NCI-H146 (cell line): ENCODE measurements around the gene EFCAB6.
A peak's percentile ranks its signal among the peaks of the same experiment; 100 is the strongest.

Source experiments
- DNase-seq: peaks from one replicate; lab custom pipeline; 2025; lab: John Stamatoyannopoulos, UW

Gene EFCAB6

DNA sequence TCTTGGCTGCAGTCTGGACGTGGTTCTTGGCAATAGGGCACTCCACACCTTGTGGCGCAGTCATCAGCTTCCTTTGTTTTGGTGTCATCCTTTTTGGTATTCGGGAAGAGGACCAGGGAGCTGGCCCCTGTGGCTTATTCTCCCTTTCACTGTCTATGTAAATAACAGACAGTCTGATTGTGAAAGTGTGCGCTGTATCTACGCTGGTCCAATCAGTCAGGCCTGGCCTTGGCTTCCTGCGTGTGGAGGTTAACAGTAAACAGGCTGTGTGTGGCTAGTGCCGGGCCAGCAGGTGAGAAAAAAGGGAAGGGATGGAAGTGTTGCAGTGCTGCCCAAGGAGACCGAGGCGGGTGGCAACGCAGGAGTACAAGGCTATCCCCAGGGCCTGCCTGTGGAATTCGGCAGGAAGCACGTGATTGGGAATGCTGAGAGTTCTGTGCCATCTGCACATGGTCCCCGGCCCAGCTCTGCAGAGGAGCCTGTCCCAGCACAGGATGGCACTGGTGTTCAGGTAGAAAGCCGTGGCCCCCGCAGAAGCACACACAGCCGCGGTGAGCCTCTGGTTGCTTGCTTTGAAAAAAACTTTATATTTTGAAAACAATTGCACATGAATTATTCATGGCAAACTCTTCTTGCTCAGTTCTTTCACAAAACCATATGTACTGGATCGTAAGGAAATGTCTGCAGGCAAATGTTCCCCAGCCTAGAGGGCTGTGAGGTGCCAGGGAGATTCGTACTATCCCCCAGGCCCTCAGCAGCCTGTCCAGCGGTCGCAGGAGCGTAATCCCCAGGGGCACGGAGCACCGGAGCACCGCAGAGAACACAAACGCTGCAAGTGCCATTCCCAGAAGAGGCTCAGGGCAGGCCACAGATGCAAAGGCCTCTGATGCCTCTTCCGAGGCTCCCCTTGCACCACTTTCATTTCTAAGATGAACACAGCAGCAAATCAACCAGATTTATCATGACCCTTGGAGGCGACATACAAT, 174.5 kb downstream of the EFCAB6 start:
- DNase-seq, result no peak

GRCh38 chr22:43636086-43636485, 176.0 kb downstream of the EFCAB6 start:
- no peak for DNase-seq

DNA sequence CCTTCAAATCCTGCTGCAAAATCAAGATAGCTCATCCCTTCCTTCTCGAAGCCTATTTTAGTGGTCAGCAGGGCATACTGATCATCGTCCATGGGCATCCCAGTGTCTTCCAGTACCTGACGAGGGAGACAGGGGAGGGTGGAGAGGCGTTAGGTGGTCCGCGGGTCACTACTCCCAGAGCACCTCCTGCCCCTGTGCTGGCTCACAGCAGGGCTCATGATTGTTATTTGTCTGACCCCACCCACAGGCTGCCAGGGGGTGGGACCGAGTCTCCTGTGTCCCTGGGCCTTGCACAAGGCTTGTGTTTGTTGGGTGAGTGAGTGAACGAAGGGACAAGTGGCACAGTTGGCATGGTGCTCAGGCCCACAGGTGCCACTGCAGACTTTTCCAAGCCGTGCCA, 177.0 kb downstream of the EFCAB6 start:
- no peak for DNase-seq

DNA sequence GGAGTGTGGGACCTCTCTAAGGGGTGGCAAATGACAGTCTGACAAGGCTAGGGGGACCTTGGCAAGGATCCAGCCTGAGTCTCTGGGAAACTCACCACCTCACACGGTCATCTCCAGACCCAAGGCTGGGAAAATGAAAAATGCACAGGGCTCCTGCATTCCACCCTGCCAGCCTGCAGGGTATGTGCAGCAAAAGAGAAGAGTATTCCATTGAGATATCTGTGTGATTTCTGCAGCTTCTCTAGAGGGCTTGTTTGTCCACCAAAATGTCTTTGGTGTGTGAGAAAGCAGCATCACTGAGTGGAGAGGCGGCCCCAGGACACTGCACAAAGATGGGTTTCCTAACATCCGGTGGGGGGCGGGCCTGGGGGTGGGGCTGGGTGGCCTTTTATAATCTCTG, 177.8 kb downstream of the EFCAB6 start:
- DNase-seq, result no peak

DNA sequence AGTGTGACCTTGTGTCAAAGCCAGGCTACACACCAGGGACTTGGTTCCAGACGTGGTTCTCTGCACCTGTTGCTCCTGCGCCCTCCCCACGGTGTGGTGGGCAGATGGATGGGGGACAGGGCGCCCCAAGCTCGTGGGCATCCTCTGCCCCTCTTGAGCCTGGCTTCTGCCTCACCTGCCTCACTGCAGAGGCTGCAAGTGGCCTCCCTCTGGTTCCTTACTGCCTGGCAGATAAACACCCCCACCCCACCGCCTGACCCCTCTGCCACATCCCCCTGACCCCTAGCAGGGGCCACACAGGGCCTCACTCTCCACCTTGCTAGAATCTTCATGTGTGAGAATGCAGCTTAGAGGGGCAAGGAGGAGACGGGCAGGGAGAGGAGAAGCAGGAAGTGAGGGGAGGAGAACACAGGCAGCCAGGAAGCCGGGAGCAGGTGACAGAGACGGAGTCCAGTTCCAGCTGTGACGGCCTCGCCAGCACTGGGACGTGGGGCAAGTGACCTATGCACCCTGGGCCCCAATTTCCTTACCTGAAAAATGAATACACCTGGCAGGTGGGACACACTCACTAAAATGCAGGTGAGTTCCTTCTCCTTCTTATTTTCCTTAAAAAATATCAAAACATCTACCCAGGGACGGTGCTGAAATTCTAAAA, 178.3 kb downstream of the EFCAB6 start:
- DNase-seq, result no peak

- no peak for DNase-seq
Observed at GRCh38 chr22:43631846-43632245, 180.3 kb downstream of the EFCAB6 start.

- DNase-seq, result no peak
Observed at GRCh38 chr22:43631201-43631600, 180.9 kb downstream of the EFCAB6 start.

- DNase-seq, result no peak
Observed at GRCh38 chr22:43630451-43630850, 181.7 kb downstream of the EFCAB6 start.

DNA sequence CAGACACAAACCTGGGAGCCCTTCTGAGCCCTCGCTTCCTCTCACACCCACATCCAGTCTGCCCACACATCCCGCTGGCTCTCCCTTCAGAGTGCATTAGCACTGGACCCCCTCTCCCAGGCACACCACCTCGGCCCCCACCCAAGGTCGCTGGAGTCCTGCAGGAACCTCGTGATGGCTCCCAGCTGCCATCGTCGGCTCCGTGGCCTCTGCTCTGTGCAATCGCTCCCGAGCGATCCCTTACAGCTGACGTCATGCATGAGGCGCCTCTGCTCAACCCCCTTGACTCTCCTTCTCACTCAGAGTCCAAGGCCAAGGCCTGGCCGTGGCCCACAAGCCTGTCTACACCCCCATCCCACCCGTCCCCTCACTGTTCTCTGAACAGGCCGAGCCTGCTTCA, 183.9 kb downstream of the EFCAB6 start:
- no peak for DNase-seq

DNA sequence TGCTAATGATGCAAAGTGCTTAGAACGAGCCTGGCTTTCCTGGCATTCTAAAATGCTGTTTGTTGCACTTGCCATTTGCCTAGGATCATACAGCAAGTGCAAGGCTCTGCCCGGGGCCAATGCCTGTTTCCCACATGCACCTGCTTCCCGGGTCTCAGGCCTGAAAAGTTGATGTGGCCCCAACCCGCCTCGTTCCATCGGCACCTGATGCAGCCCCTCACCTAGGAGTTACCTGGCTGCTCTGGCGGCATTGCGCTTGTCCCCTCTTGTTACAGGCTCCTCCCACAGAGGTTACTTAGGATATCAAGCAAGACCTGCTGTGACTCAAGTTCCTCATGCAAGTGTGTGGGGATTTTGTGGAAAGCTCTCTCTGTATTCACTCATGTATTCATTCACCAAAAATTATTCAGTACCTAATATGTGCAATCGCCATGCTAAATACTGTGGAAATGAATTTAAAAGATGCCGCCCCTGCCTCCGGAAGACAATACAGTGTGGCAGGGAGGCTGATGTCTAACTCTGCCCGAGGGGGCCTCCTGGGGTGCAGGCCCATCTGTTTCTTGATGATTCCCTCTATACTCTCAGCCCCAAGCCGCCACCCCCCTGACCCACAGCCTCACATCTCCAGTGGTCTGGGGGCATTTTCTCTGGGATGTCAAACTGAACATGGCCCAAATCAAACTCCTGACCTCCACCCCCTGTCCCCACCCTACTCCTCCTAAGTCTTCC, 184.5 kb downstream of the EFCAB6 start:
- no peak for DNase-seq

- no peak for DNase-seq
Observed at GRCh38 chr22:43625242-43625641, 186.9 kb downstream of the EFCAB6 start.

- DNase-seq, result no peak
Observed at GRCh38 chr22:43624144-43624998, 187.7 kb downstream of the EFCAB6 start.

DNA sequence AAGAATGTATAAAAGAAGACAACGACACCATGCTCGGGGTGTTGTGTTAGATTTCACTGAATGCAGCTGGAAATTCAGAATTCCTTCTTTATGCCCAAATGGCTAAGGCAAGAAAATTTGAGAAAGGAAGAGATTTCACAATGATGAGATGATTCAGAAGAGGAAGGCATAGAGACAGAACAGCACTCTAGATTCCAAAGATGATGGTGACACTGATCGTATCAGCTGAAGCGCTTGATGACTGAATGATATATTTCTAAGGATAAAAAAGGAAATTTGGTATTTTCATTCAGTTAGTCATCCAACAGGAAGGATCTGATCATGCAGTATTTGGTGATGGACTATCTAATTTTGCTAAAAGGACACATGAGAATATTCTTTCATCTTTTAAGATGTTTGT, 189.2 kb downstream of the EFCAB6 start:
- DNase-seq, result no peak

DNA sequence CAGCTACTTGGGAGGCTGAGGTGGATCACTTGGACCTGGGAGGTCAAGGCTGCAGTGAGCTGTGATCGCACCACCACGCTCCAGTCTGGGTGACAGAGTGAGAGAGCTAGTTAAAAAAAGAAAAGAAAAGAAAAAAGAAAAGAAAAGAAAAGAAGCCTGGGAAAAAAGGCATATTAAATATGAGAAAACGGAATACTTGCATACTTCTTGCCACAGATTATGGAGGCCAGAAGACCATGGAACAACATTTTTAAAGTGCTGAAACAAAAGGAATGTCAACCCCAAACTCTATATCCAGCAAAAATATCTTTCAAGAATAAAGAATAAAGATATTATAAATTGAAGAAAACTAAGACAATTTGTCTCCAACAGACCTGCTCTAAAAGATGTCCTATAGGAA, 191.9 kb downstream of the EFCAB6 start:
- DNase-seq, result no peak

- DNase-seq, result no peak
Observed at GRCh38 chr22:43618517-43618916, 193.6 kb downstream of the EFCAB6 start.

- no peak for DNase-seq
Observed at GRCh38 chr22:43616645-43617044, 195.5 kb downstream of the EFCAB6 start.

- no peak for DNase-seq
Observed at GRCh38 chr22:43600265-43600664, 211.8 kb downstream of the EFCAB6 start.

DNA sequence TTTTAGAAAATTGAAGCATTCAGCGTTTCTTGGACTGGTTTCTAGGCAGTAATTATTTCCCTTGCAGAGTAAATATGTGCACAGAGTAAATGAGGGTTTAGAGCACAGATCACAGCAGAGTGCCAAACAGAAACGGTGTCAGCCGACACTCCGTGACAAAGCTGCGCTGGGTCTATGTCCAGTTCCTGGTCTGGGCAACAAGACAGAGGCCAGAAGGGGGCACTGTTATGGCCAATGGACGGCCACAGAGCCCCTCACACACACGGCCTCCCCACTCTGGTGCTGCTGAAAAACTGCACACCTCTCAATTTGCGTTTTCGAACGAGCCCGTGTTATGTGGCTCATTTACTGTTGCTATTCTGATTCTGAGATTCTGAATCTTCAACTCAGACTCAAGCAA, 219.6 kb downstream of the EFCAB6 start:
- DNase-seq, result peak; percentile 74

DNA sequence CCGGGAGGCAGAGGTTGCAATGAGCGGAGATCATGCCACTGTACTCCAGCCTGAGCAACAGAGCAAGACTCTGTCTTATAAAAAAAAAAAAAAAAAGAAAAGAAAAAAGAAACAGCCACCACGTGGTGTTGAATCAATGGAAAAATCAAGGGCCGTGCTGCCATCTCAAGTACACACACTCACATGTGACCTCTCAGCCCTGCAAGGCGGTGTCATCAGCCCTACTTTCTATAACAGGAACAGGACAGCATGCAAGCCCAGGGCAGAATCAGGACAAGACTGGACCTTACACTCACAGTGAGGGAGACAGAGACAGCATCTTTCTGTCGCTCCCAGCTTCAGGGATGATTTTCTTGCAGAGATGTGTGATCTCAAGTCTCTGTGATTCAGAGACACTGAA, 220.7 kb downstream of the EFCAB6 start:
- DNase-seq, result no peak

DNA sequence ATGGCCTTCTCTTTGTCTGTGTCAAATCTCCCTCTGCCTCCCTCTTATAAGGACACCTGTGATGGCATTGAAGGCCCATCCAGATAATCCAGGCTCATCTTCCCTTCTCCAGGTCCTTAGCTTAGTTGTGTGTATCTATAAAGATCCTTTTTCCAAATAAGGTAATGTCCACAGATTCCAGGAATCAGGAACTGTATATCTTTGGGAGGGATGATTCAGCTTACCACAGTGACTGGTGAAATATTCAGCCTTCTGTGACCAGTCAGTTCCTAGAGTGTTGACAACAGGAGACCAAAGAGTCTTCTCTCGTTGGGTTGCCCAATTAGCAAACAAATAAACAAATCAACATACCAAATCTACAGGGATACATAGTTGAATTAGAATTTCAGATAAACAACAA, 224.5 kb downstream of the EFCAB6 start:
- DNase-seq, result no peak

DNA sequence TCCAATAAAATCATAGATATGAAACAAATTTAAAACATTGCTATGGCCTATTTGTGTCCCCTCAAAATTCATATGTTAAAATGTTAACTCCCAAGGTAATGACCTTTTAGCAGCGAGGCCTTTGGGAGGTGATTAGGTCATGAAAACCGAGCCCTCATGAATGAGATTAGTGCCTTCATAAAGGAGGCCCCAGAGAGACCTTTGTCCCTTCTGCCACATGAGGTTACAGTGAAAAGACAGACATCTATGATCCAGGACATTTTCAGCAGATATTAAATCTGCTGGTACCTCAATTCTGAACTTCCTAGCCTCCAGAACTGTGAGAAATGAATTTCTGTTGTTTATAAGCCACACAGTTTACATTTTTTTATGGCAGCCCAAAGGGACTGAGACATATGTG, 228.6 kb downstream of the EFCAB6 start:
- DNase-seq, result no peak

GRCh38 chr22:43582394-43582793, 229.7 kb downstream of the EFCAB6 start:
- DNase-seq, result no peak
